Measurements from ENCODE around the gene ACTN2.

Gene ACTN2

GRCh38 chr1:236692128-236692527 lies 5.8 kb downstream of the ACTN2 start:
- no peak for DNase-seq

GRCh38 chr1:236692742-236693141 lies 6.4 kb downstream of the ACTN2 start:
- DNase-seq: no peak

GRCh38 chr1:236699366-236699765 lies 13.1 kb downstream of the ACTN2 start:
- DNase-seq: no peak

- no peak for DNase-seq
Measured at GRCh38 chr1:236700903-236701302, 14.6 kb downstream of the ACTN2 start.

- DNase-seq: no peak
Measured at GRCh38 chr1:236701782-236702181, 15.5 kb downstream of the ACTN2 start.

- no peak for DNase-seq
Measured at GRCh38 chr1:236702791-236703394, 16.6 kb downstream of the ACTN2 start.

- DNase-seq: no peak
Measured at GRCh38 chr1:236705771-236706170, 19.5 kb downstream of the ACTN2 start.

- no peak for DNase-seq
Measured at GRCh38 chr1:236706183-236706582, 19.9 kb downstream of the ACTN2 start.

GRCh38 chr1:236710328-236710892 lies 24.1 kb downstream of the ACTN2 start:
- no peak for DNase-seq

- DNase-seq: no peak
Measured at GRCh38 chr1:236716160-236716559, 29.9 kb downstream of the ACTN2 start.

- DNase-seq: no peak
Measured at GRCh38 chr1:236717811-236718210, 31.5 kb downstream of the ACTN2 start.

- no peak for DNase-seq
Measured at GRCh38 chr1:236718328-236718727, 32.0 kb downstream of the ACTN2 start.

GRCh38 chr1:236720206-236720605 lies 33.9 kb downstream of the ACTN2 start:
- no peak for DNase-seq

GRCh38 chr1:236720611-236721010 lies 34.3 kb downstream of the ACTN2 start:
- DNase-seq: no peak

GRCh38 chr1:236724049-236724448 lies 37.8 kb downstream of the ACTN2 start:
- no peak for DNase-seq

GRCh38 chr1:236724506-236724905 lies 38.2 kb downstream of the ACTN2 start:
- no peak for DNase-seq

- DNase-seq: no peak
Measured at GRCh38 chr1:236725668-236726067, 39.4 kb downstream of the ACTN2 start.

GRCh38 chr1:236727521-236727920 lies 41.2 kb downstream of the ACTN2 start:
- no peak for DNase-seq

- DNase-seq: no peak
Measured at GRCh38 chr1:236728752-236729151, 42.5 kb downstream of the ACTN2 start.

GRCh38 chr1:236733653-236734052 lies 47.4 kb downstream of the ACTN2 start:
- no peak for DNase-seq

- DNase-seq: no peak
Measured at GRCh38 chr1:236734141-236734765, 48.0 kb downstream of the ACTN2 start.

GRCh38 chr1:236736761-236737160 lies 50.5 kb downstream of the ACTN2 start:
- no peak for DNase-seq

- no peak for DNase-seq
Measured at GRCh38 chr1:236741753-236742152, 55.5 kb downstream of the ACTN2 start.

GRCh38 chr1:236742421-236743160 lies 56.3 kb downstream of the ACTN2 start:
- no peak for DNase-seq

All from NCI-H2107 (cell line).